Epidermal melanocyte (primary cell): ENCODE measurements around the gene CYP39A1.

Experiments
- DNase-seq: peaks from one replicate; pipeline ENCODE4 v3.0.0; 2011; ENCODE audit warnings: low spot score; ENCODE audit not compliant: insufficient read length

Gene CYP39A1

DNA sequence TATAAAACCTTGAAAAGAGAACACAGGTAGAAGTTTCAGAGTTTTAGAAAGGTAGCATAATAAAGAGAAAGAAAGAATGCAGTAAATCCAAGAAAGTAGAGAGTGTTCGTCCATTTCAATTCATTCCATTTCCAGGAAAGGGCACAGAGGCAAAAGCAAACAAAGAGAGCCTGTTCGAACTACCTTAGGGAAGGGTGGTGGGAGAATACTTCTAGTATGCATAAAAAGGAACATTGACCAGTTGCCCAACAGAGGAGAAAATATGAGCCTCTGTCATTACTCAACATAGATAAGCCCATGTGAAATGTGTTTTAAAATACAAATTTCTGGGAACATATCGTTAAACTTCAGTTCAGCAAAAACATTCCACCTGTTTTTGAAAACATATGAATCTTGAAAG is 60.6 kb downstream of the CYP39A1 start:
- DNase-seq: no peak

DNA sequence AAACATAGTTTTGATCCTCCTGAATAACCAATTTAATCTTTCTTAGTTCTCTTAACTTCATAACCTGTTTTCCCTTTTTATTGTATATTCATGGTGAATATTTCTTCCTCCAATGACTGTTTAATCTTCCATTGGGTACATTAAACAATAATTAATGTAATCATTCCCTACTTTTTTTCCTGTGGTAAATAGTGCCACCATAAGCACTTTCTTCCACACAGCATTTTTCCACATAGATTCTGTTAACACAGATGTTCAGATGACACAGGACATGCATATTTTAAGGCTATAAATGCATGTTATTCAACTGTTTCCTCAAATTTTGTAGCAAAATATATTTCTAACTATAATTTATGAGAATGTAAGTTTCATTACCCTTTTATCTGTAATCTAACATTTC is 61.9 kb downstream of the CYP39A1 start:
- no peak for DNase-seq

DNA sequence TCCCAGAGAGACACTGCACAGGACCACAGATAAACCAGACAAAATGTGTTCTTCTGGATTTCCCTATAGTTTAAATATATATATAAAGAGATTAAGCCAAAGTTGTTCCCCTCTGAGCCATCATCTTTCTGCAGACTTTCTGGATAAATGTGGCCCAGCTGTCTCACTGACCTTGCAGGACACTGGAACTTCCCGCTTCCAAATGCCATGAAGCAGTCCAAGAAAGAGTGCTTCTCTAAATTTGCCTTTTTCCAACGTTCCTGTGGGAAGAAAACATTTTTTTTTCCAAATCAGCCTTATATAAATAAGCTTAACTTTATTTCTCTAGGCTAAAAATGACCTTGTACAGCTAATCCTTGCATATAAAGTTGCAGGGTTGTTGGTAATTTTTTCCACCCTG is 65.7 kb downstream of the CYP39A1 start:
- DNase-seq: no peak

DNA sequence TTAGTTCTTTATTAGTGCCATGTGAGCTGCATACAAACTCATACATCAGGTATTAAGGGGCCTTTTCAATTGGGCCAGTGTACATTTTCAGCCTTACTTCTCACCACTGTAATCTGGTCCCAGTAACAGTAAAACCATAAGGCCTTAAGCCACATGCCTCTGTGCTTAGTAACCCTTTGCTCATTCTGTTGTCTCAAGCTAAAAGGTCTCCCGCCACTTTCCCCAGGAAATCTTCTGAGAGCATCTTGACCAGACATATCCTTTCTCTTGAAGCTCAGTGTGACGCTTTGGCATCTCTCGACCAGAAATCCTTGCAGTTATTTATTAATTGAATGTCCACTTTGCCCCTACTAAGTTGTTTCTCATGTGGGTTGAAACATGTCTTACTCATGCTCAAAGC is 68.0 kb downstream of the CYP39A1 start:
- DNase-seq: no peak

DNA sequence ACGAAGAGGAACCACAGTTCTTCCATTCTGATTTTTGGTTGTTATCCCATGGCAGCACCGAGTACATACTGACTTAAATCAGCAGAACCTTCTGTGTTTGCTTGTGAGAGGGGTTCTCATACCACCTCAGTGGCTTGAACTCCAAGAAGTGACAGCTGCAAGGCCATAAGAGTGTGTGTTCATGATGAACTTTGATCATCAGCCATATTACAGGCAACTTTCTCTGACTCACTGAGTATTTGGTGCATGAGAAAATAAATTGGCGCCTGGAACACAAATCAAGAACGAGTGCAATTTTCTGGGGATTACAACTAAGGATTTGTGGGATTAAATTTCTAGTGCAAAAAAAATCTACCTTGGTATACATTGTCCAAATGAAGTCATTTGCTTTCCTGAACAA is 68.9 kb downstream of the CYP39A1 start:
- no peak for DNase-seq

DNA sequence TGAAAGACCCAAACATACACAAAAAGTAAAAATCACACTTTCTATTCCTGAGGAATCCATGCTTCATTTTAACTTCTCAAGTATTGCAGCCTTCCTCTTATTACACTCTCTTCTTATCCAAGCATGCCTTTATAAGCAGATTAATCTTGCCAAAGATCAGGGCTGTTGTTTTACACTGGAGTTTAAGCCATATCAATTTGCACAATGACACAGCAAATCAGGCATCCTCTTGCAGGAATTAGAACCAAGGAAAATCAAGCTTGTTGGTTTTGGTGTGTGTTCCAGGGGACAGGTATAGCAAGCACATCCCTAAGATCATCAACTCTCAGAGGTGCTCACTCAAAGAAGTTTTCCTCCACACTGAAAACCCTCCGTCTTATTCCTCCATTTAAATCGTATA is 69.5 kb downstream of the CYP39A1 start:
- no peak for DNase-seq

DNA sequence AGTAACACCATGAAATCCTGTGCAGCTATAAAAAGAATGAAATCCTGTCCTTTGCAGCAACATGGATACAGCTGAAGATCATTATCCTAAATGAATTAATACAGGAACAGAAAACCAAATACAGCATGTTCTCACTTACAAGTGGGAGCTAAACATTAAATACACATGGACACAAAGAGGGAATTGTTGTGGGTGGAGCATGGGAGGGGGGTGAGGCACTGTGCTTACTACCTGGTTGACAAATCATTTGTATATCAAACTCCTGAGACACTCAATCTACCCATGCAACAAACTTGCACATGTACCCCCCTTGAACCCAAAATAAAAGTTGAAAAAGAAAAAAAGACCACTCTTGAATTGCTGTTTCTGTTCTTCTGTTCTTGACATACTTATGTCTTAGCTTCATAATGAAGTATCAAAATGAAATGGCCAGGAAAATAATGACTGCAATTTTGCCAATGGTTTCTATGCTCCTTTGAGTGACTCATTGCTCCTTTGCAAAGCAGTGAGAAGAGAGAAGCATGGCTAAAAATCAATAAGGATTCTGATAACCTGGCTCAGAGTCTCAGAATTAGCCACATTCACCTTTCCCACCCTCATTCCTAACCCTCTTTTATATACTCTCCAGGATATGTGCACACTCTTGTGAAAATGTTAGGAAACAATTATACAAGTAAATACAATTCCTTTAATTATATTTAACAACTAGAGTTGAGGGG is 71.0 kb downstream of the CYP39A1 start:
- DNase-seq: no peak

DNA sequence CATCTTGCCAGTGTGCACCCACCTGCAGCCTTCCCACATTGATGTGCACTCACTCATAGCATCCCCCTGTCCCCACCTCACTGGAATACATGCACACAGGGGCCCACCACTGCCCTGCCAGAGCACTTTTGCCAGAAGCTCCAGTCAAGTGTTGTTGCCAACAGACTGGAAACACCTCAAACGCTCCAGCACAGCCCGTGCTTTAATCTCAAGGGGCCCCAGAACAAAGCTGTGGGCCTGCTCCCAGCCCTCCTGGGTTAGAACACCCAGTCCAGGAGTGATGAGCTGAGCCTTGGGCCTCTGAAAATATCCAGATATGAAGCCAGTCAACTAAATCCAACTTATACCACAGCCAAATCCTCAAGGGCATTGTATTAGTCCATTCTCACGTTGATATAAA is 77.1 kb downstream of the CYP39A1 start:
- no peak for DNase-seq

DNA sequence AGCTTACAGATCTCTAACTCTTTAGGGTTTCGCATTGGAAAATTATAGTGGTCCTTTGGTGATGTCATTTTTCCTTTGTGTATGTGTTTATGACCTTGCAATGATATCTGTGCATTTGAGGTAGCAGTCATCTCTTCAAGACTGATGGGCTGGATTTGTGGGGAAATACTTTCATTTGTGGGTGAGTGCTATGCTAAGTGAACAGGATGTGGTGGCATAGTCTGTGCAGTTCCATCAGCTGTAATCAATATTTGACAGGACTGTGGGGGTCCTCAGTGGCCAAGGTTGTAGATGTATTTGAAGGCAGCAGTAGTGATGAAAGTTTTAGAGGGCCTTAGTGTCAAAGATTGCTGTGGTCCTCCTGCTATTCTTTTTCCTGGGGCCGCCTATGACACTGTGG is 79.5 kb downstream of the CYP39A1 start:
- DNase-seq: no peak

DNA sequence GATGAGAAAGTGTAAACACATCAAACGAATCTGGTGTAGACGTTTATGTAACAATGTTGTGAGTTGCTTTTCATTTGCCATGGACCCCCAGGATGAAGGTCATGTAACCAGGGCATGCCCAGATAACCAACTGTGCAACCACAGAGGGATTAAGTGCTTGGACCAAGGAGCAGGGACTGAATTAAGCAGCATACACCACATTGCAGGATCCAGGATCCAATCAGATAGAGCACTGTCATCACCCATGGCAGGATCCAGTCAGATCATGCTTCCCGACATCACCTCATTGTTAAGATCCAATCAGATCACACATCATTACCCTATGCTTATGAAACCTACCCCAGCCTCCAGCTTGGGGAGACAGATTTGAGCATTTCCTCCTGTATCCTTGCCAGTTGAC is 87.1 kb downstream of the CYP39A1 start:
- DNase-seq: no peak

DNA sequence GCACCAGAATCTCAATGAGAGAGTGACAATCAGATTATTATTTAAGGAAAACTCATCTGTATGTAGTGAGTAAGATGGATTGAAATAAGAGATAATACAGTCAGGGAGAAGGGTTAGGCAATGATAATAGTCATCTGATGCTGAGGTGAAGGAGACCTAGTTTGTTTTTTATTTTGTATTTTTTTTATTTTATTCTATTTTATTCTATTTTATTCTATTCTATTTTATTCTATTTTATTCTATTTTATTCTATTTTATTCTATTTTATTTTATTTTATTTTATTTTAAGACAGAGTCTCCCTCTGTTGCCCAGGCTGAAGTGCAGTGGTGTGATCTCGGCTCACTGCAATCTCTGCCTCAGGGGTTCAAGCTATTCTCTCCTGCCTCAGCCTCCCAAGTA is 88.7 kb downstream of the CYP39A1 start:
- DNase-seq: no peak

DNA sequence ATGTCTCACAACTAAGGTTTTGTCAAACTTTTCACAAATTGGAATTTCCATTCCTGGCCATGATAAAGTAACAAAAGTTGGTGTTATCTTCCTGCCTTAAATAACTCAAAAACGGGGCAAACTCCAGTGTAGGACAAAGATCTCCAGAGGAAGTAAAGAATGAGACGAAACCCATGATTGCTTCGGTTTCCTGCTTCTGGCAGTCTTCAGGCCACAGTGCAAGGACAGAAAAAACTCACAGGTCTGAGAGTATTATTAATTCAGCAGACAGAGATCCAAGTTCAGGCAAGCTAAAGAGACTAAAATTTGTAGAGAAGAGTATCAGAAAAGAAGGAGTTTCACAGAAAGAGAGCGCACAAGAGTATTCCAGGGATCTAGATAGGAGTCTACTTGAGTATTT is 96.6 kb downstream of the CYP39A1 start:
- no peak for DNase-seq

DNA sequence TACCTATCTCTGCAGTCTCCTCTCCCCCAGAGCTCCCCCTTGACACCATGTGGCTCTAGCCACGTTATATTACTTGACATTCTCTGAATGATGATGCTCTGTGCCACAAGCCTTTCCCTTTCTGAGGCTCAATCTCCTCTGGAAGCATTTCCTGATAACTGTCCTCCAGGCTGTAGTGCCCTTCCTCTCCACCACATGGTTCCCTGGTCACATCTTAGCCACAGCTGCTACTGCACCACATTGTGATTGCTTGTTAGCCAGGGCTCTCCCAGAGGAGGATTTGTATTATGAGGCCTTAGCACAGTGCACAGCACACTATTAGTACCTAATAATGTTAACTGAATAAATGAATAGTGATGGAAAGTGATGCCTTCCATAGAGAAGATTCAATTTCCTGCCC is 97.5 kb downstream of the CYP39A1 start:
- no peak for DNase-seq

DNA sequence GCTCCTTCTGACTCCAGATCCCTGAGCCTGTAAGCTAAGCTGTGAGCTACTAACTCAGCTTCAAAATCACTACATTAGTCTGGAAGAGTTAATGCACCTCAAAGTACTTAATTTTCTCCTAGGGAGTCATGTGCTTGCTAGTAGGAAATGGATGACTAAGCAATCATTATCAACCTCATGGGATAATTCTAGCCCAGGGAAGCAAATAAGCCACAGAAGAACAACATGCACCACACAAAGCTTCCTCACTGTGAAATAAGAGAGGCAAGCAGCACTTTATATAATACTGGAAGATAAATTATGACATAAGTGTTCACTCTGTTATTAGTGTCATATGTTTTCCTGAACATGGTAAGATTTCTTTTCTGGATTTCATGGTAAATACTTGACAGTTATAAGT is 103.5 kb downstream of the CYP39A1 start:
- DNase-seq: no peak

DNA sequence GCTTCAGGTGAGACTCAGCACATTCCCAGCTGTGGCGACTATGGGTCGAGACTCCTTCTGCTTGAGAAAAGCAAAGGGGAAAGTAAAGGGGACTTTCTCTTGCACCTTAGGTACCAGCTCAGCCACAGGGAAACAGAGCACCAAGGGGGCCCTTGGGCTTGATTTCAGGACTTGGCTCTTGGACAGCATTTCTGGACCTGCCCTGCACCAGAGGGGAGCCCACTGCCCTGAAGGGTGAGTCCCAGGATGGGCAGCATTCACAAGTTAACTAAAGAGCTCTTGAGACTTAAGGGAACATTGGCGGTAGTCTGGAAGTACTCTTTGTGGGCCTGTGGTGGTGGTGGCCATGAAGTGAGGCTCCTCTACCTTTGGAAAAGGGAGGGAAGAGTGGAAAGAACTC is 111.1 kb downstream of the CYP39A1 start:
- no peak for DNase-seq

DNA sequence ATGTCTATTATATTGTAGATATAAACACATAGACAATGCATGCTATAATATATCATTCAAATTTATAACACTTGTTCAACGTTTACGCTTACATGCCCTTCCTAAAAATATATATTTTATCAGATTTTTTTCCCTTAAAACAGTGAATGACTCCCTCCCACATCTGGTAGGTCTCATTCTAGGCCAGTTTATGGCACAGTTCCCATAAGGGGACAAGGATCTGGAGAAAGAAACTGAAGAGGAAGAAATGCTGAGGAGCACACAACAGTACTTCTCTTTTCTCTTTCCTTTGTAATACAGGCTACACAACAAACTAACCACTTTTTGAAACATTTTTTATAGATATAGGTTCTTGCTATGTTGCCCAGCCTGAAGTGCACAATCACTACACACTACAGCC is 112.8 kb downstream of the CYP39A1 start:
- DNase-seq: no peak

DNA sequence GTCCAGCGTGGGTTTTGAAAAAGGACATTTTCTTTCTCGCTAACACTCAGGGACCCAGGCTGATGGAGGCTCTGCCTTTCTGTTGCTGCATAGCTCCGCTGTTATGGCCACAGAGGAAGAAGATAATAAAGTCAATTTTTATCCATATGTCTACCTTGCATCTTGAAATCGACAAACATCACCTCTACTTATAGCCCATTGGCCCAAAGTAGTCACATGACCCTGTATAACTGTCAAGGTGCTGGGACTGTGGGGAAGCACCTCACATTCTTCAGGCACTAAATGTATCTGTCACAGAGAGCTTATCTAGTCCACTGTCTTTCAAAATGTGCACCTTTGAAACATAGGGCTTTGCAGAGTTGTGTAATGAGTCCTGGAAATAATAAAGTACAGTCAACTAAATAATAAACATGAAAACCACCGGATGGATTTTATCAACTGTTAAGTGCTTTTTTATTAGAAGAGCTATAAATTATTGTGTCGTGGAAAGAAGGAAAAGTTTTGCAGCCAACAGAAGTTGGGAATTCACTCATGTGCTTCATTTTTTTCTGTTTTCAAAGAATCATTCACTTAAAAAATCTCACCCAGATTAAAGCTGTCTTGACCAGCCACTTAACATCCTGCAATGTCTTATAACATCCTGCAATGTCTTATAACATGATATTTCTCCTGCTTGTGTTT is 113.7 kb downstream of the CYP39A1 start:
- no peak for DNase-seq

DNA sequence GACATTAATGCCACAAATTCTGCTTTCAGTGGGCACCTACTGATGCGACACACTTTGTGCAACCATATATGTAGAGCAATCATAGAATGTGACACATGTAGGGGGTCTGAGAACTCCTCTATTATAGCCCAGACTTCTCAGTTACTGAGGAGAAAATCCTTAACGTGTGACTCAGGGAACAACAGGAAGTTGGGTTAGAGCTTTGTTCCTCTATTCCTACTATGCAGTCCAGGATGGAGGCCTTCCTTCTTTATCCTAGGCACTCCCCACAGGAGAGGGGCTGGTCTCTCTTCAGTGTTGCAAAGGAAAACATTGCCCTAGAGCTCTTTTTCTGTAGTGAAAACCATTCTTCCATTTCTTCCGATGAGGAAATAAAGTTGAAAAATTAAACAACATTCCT is 121.7 kb downstream of the CYP39A1 start:
- no peak for DNase-seq

DNA sequence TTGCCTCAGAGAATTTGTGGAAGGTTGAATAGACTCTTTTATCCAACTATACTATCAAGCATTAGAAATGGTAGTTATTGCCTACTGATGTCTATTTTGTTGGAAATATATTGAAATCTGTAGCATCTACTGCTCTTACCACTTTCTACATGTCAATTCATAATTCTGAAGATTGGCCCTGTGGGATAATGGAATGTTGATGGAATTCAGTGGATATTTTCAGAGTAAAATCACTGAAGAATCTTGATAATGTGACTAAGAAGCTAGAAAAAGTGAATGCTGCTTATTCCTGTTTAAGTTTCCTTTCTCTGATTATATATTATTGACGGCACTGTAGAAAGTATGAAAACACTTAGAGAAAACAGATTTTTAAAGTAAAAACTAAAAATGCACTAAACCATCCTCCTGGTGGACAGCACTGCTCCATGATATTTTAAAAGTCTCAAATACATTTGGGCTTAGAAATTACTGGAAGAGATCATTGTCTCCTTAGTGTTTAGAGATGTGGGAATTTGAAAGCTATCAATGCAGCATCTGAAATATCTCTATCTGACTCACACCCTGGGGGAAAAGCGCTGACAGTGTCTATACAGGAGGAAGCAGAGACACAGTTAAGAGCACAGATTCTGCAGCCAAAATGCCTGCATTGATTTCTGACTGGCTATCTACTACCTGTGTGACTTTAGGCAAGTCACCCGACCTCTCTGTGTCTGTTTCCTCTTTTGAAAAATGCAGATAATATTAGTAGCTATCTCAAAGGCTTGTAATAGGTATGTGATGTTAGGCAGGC is 123.5 kb downstream of the CYP39A1 start:
- DNase-seq: peak; percentile 17

DNA sequence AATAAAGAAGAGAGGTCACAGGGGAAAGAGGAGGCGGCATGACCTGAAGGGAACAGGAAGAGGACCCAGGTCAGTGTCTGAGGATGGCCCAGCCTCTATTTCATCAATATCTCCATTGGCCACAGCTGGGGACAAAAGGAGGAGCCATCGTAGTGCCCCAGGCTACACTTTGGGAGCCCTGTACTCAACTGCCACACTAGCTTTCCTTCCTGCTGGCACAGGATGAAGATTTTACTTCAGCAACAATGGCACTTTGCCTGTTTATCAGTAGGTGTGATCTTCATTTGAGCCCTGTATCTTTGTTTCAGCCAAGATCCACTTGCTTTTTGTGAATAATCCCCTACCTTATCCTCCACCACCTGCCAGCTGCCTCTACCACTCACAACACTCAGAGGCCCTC is 126.0 kb downstream of the CYP39A1 start:
- DNase-seq: no peak

DNA sequence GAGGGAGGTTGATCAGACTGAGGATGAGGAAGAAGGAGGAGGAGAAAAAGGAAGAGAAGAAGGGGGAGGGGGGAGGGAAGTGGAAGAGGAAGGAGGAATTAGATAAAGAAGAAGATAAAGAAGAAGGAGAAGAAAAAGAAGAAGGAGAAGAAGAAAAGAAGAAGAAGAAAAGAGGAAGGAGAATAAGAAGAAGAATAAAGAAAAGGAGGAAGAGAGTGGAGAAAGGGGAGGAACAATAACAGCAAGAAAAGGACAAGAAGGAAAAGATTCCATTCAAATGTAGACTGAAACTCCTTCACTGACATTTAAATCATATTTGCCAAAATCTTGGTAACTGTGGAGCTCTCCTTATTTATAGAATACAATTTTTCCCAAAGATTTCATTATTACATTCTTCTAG is 127.0 kb downstream of the CYP39A1 start:
- no peak for DNase-seq

DNA sequence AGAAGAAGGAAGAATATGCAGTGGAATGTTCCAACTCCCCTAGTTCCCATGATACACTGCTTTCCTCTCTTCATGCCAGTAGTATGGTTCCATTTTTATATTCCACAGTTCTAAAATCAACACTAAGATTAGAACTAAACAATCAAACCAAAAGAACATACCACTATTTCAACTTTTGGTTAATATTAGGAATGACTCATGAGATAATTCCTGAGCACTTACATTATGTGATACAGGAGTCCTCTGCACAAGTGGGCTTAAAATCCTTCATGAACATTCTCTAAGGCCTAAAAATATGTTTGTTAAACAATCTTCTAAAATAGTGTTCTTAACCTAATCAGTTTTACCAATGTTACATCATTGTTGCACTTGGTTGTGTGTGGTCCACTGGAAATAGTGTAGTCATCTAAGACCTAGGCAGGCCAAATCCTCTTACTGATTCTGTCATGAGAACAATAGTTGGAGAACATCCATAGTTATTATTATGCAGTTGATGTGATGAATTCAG is 131.1 kb downstream of the CYP39A1 start:
- no peak for DNase-seq
